Measurements from ENCODE around the gene VEGFC.

Gene VEGFC

DNA sequence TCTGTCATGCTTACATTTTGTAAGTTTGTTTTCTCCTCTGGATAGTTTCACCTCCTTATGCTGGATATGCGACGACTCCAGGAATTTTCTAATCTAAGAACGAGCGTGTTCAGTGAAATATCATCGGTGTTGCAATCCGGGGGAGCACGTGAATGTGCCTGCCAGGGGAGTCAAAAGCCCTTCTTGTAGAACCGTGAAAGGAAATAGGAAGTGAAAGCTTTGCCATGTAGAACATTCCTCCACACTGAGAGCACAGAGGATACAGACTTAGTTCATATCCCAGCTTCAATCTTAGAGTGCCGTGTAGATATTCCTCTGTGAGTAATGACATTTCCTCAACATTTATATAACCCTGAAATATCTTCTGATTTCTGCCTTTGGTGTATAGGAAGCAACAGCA, 121.2 kb downstream of the VEGFC start:
- Mint-ChIP-seq H3K27me3 (ENCODE audit: low read depth, poor library complexity) (no peaks in the 10 kb centered on the region), H3K4me3 (no peak overlapping the region), H3K9me3 (no peaks in the 10 kb centered on the region), H3K4me1 (no peaks in the 10 kb centered on the region), H3K27ac (no peak overlapping the region), H3K36me3 (ENCODE audit: low read depth) (no peaks in the 10 kb centered on the region)
- TF ChIP-seq, protein P1, sequence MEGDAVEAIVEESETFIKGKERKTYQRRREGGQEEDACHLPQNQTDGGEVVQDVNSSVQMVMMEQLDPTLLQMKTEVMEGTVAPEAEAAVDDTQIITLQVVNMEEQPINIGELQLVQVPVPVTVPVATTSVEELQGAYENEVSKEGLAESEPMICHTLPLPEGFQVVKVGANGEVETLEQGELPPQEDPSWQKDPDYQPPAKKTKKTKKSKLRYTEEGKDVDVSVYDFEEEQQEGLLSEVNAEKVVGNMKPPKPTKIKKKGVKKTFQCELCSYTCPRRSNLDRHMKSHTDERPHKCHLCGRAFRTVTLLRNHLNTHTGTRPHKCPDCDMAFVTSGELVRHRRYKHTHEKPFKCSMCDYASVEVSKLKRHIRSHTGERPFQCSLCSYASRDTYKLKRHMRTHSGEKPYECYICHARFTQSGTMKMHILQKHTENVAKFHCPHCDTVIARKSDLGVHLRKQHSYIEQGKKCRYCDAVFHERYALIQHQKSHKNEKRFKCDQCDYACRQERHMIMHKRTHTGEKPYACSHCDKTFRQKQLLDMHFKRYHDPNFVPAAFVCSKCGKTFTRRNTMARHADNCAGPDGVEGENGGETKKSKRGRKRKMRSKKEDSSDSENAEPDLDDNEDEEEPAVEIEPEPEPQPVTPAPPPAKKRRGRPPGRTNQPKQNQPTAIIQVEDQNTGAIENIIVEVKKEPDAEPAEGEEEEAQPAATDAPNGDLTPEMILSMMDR (IDR thresholded peaks at IDR 0.05): no peak
- no peak for DNase-seq

DNA sequence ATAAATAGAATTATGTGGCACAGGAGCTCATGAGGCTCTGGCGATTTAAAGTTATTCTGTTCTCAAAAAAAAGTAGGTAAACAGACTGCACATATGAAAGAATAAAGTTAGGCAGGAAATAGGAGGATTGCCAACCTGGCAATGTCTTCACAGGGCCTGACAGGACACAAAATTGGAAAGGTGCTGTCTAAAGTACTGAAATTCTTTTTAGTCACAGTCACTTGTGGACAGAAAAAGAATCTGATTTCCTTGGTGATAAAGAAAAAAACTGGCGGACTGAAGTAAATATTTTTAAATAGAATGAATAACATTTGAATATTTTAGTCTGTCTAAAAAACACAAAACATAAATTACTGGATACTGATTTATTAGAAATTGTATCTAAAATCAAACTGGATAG, 124.4 kb downstream of the VEGFC start:
- Mint-ChIP-seq H3K4me3 (no peak overlapping the region), H3K27ac (no peak overlapping the region), H3K9me3 (no peaks in the 10 kb centered on the region), H3K27me3 (ENCODE audit: low read depth, poor library complexity) (no peaks in the 10 kb centered on the region), H3K4me1 (no peaks in the 10 kb centered on the region), H3K36me3 (ENCODE audit: low read depth) (no peaks in the 10 kb centered on the region)
- DNase-seq: no peak
- TF ChIP-seq, protein P1 (IDR thresholded peaks at IDR 0.05): no peak

DNA sequence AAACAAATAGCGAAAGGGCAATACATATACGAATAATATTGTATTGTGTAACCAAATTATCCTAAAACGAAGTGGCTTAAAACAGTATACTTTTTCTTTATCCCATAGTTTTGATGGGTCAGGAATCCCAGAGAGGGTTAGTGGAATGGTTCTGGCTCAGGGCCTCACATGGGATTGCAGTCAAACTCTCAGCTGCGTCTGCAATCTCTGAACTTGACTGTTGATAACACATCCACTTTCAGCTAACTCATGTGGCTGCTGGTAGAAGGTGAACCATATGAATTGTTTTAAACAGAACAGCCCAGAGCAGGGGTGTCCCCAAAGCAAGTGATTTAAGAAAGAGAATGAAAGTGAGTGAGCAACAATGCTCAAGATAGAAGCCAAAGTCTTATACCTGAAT, 127.8 kb downstream of the VEGFC start:
- H3K4me3 Mint-ChIP-seq: no peak overlapping the region
- no peaks in the 10 kb centered on the region for H3K36me3 Mint-ChIP-seq (ENCODE audit: low read depth)
- no peaks in the 10 kb centered on the region for H3K9me3 Mint-ChIP-seq
- TF ChIP-seq, protein P1 (IDR thresholded peaks at IDR 0.05): no peak
- no peaks in the 10 kb centered on the region for H3K4me1 Mint-ChIP-seq
- H3K27ac Mint-ChIP-seq: no peak overlapping the region
- no peak for DNase-seq
- H3K27me3 Mint-ChIP-seq (ENCODE audit: low read depth, poor library complexity): no peaks in the 10 kb centered on the region

DNA sequence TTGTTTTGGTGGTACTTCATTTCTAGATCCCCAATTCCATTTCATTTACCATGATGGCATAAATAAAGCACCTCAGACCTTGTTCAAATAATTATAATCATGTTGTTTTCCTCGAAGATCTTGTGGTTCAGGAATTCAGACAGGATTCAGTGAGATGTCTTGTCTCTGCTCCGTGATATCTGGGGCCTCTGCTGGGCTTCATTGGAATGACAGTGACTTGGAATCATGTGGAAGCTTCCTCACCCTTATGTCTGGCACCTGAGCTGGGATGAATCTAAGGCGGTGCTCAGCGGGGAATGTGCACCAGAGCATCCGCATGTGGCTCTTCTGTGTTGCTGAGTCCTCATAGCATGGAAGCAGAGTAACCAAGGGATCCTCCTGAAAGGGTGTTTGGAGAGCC, 132.2 kb downstream of the VEGFC start:
- DNase-seq: no peak
- no peak overlapping the region for H3K27ac Mint-ChIP-seq
- H3K9me3 Mint-ChIP-seq: no peaks in the 10 kb centered on the region
- H3K4me3 Mint-ChIP-seq: no peak overlapping the region
- no peaks in the 10 kb centered on the region for H3K36me3 Mint-ChIP-seq (ENCODE audit: low read depth)
- TF ChIP-seq, protein P1 (IDR thresholded peaks at IDR 0.05): peak; percentile 20
- H3K27me3 Mint-ChIP-seq (ENCODE audit: low read depth, poor library complexity): no peaks in the 10 kb centered on the region
- H3K4me1 Mint-ChIP-seq: no peaks in the 10 kb centered on the region

DNA sequence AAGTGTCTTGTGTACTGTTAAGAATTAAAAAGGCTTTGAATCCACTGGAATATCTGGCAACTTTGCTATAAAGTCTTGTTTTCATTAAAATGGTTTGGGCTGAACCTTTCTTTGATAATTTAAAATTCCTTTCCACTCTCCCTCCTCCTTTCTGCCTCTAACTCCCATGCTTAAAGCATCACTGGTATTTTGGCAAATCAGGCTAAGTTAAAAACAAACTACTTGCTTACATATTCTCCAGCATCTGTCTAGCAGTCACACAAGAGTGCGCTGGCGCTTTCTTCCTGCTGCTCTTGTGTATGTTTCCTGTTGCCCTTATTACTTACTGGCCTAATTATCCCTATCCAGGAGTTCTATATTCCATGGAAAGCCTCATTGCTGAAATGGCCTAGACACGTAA, 136.6 kb downstream of the VEGFC start:
- Mint-ChIP-seq H3K4me3 (no peak overlapping the region), H3K9me3 (no peaks in the 10 kb centered on the region), H3K36me3 (ENCODE audit: low read depth) (no peaks in the 10 kb centered on the region), H3K4me1 (no peaks in the 10 kb centered on the region), H3K27ac (peak overlapping the region; percentile 31), H3K27me3 (ENCODE audit: low read depth, poor library complexity) (no peaks in the 10 kb centered on the region)
- TF ChIP-seq, protein P1 (IDR thresholded peaks at IDR 0.05): no peak
- DNase-seq: no peak

DNA sequence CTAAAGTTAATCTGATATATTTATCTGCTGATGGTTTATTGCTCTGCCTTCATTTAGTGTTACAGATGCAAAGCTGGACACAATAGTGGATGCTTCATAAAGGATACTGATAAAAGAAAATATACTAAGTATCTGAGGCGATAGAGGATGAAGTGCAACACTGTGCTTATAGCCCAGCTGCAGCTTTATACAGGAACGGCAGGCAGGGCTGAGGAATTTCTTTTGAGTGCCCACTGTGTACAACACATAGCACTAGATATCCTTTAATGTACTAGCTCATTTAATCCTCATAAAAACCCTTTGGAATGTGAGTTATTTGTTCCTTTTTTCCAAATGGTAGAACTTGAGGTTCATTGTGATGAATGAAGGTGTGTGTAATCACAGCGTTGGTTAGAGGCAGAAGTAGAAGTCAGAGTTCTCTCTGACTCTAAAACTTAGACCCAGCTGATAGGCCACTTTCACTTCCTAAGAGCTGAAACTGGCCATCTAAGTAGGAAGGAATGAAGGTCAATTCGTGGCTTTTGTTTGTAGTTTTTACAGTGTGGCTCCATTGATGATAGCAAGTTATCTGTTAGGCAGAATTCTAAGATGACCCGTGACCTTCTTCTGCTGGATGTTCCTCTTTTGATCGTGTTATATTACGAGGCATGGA, 138.0 kb downstream of the VEGFC start:
- no peaks in the 10 kb centered on the region for H3K36me3 Mint-ChIP-seq (ENCODE audit: low read depth)
- TF ChIP-seq, protein P1 (IDR thresholded peaks at IDR 0.05): no peak
- H3K27me3 Mint-ChIP-seq (ENCODE audit: low read depth, poor library complexity): no peaks in the 10 kb centered on the region
- no peaks in the 10 kb centered on the region for H3K9me3 Mint-ChIP-seq
- H3K4me3 Mint-ChIP-seq: no peak overlapping the region
- DNase-seq: no peak
- no peak overlapping the region for H3K27ac Mint-ChIP-seq
- H3K4me1 Mint-ChIP-seq: no peaks in the 10 kb centered on the region
